ENCODE measurements around the gene ANKRD66.
"Not testable (repeated sequence)": the region's sequence is repeated elsewhere in the genome, so short reads cannot be mapped to it uniquely, and the experiment has no call there.

ANKRD66 gene

GRCh38 chr6:46746696-46747095, at the start of gene ANKRD66:
TSS of gene ANKRD66 (plus strand) at chr6:46746933. CDS start at chr6:46751949, 5,016 bp downstream.
- no peak for DNase-seq
- in situ Hi-C loops (cut with MboI; ENCODE audit: low pct_unique_long_range_greater_than_20kb, low sequenced_read_pairs), result no loop called here

GRCh38 chr6:46699970-46700369, 46.8 kb upstream of the ANKRD66 start:
- in situ Hi-C loops (cut with MboI; ENCODE audit: low pct_unique_long_range_greater_than_20kb, low sequenced_read_pairs), result no loop called here
- DNase-seq, result no peak

- in situ Hi-C loops (cut with MboI; ENCODE audit: low pct_unique_long_range_greater_than_20kb, low sequenced_read_pairs), result no loop called here
Measured at GRCh38 chr6:46704562-46704961, 42.2 kb upstream of the ANKRD66 start.

GRCh38 chr6:46706464-46706863, 40.3 kb upstream of the ANKRD66 start:
- no peak for DNase-seq
- in situ Hi-C loops (cut with MboI; ENCODE audit: low pct_unique_long_range_greater_than_20kb, low sequenced_read_pairs), result no loop called here

More at GRCh38 chr6:46704562-46704961, 42.2 kb upstream of the ANKRD66 start:
- peak; percentile 32 for DNase-seq

- no peak for DNase-seq
- in situ Hi-C loops (cut with MboI; ENCODE audit: low pct_unique_long_range_greater_than_20kb, low sequenced_read_pairs), result no loop called here
Measured at GRCh38 chr6:46711491-46711890, 35.2 kb upstream of the ANKRD66 start.

- in situ Hi-C loops (cut with MboI; ENCODE audit: low pct_unique_long_range_greater_than_20kb, low sequenced_read_pairs), result no loop called here
- DNase-seq, result no peak
Measured at GRCh38 chr6:46715141-46715540, 31.6 kb upstream of the ANKRD66 start.

GRCh38 chr6:46719099-46719498, 27.6 kb upstream of the ANKRD66 start:
- in situ Hi-C loops (cut with MboI; ENCODE audit: low pct_unique_long_range_greater_than_20kb, low sequenced_read_pairs), result no loop called here
- DNase-seq, result no peak

GRCh38 chr6:46720401-46720800, 26.3 kb upstream of the ANKRD66 start:
- in situ Hi-C loops (cut with MboI; ENCODE audit: low pct_unique_long_range_greater_than_20kb, low sequenced_read_pairs), result no loop called here
- DNase-seq, result no peak

- in situ Hi-C loops (cut with MboI; ENCODE audit: low pct_unique_long_range_greater_than_20kb, low sequenced_read_pairs), result no loop called here
- DNase-seq, result no peak
Measured at GRCh38 chr6:46729787-46730326, 16.9 kb upstream of the ANKRD66 start.

- in situ Hi-C loops (cut with MboI; ENCODE audit: low pct_unique_long_range_greater_than_20kb, low sequenced_read_pairs), result no loop called here
- DNase-seq, result no peak
Measured at GRCh38 chr6:46730921-46731461, 15.7 kb upstream of the ANKRD66 start.

GRCh38 chr6:46733341-46733801, 13.4 kb upstream of the ANKRD66 start:
- DNase-seq, result no peak
- in situ Hi-C loops (cut with MboI; ENCODE audit: low pct_unique_long_range_greater_than_20kb, low sequenced_read_pairs), result no loop called here

GRCh38 chr6:46734867-46735719, 11.6 kb upstream of the ANKRD66 start, which contains the start of gene PLA2G7:
TSS of gene PLA2G7 (minus strand) at chr6:46735375. CDS start at chr6:46722891, 12,484 bp downstream.
- DNase-seq, result no peak
- in situ Hi-C loops (cut with MboI; ENCODE audit: low pct_unique_long_range_greater_than_20kb, low sequenced_read_pairs), result no loop called here

GRCh38 chr6:46735720-46736031, 11.1 kb upstream of the ANKRD66 start:
- DNase-seq, result no peak
- in situ Hi-C loops (cut with MboI; ENCODE audit: low pct_unique_long_range_greater_than_20kb, low sequenced_read_pairs), result no loop called here

GRCh38 chr6:46736906-46737305, 9.8 kb upstream of the ANKRD66 start:
- no peak for DNase-seq
- in situ Hi-C loops (cut with MboI; ENCODE audit: low pct_unique_long_range_greater_than_20kb, low sequenced_read_pairs), result no loop called here

- in situ Hi-C loops (cut with MboI; ENCODE audit: low pct_unique_long_range_greater_than_20kb, low sequenced_read_pairs), result no loop called here
- no peak for DNase-seq
Measured at GRCh38 chr6:46741482-46741881, 5.3 kb upstream of the ANKRD66 start.

- in situ Hi-C loops (cut with MboI; ENCODE audit: low pct_unique_long_range_greater_than_20kb, low sequenced_read_pairs), result no loop called here
- DNase-seq, result no peak
Measured at GRCh38 chr6:46741910-46742309, 4.8 kb upstream of the ANKRD66 start.

- DNase-seq, result no peak
- in situ Hi-C loops (cut with MboI; ENCODE audit: low pct_unique_long_range_greater_than_20kb, low sequenced_read_pairs), result no loop called here
Measured at GRCh38 chr6:46743425-46744158, 3.1 kb upstream of the ANKRD66 start.

- DNase-seq; in situ Hi-C loops (cut with MboI; ENCODE audit: low pct_unique_long_range_greater_than_20kb, low sequenced_read_pairs): not testable (repeated sequence)
Measured at GRCh38 chr6:46744159-46744725, 2.5 kb upstream of the ANKRD66 start.

GRCh38 chr6:46745973-46746372, 760 bp upstream of the ANKRD66 start:
- DNase-seq, result no peak
- in situ Hi-C loops (cut with MboI; ENCODE audit: low pct_unique_long_range_greater_than_20kb, low sequenced_read_pairs), result no loop called here

Measured in KBM-7 (cell line).